GM12891 (cell line): ENCODE results near the gene ZCCHC24.
A peak's percentile ranks its signal among the peaks of the same experiment; 100 is the strongest.

Source experiments
- DNase-seq: peaks from one replicate; pipeline ENCODE4 v3.0.0; 2011; ENCODE audit warnings: low spot score; ENCODE audit not compliant: insufficient read length
- FAIRE-seq: peaks from 2 replicates; lab custom pipeline; 2011; peaks lifted over from hg19 to GRCh38; lab: Jason Lieb, UNC
- PAX5 ChIP-seq: IDR thresholded peaks from 2 replicates; pipeline ENCODE4 v1.6.1; 2011; ENCODE audit warnings: low read length, moderate library complexity, mild to moderate bottlenecking; ENCODE audit not compliant: insufficient read depth, severe bottlenecking
- POLR2A ChIP-seq: IDR thresholded peaks from 2 replicates; pipeline ENCODE4 v1.6.1; 2011; ENCODE audit warnings: low read depth, low read length, control low read depth
- POLR2AphosphoS5 ChIP-seq: IDR thresholded peaks from 2 replicates; pipeline ENCODE4 v1.6.1; 2011; ENCODE audit warnings: low read depth, low read length, control low read depth
- POU2F2 ChIP-seq: IDR thresholded peaks from 2 replicates; pipeline ENCODE4 v1.6.1; 2011; ENCODE audit warnings: low read depth, mild to moderate bottlenecking, control low read depth, low read length, moderate library complexity
- SPI1 ChIP-seq: IDR thresholded peaks from 2 replicates; pipeline ENCODE4 v1.6.1; 2011; ENCODE audit warnings: low read depth, low read length, control low read depth
- TAF1 ChIP-seq: IDR thresholded peaks from 2 replicates; pipeline ENCODE4 v1.6.1; 2011; ENCODE audit warnings: low read depth, low read length, control low read depth

ZCCHC24 gene

DNA sequence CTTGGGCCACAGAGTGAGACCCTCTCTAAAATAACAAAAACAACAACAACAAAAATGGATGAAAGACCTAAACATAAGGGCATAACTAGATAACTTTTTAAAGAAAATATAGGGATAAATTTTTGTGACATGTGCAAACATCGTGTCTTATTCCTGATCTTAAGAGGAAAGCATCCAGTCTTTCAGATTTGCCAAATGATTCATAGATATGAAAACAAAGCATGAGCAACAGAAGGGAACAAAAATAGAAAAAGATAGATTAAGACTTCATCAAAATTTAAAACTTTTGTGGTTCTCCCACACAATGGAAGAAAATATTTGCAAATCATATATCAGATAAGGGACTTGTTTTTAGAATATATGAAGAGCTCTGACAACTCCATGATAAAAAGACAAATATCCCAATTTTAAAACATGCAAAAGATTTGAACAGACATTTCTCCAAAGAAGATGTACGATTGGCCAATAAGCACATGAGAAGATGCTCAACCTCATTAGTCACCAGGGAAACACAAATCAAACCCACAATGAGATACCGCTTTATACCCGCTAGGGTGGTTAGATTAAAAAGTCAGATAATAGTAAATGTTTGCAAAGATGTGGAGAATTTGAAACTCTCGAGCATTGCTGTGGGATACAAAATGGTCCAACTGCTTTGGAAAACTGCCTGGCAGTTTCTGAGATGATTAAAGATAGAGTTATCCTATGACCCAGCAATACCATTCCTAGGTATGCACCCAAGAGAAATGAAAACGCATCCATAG lies 77.8 kb downstream of the ZCCHC24 start:
- TF ChIP-seq POLR2A, result no peak
- no peak for TF ChIP-seq POLR2AphosphoS5
- no peak for TF ChIP-seq SPI1
- no peak for TF ChIP-seq PAX5
- no peak for TF ChIP-seq POU2F2
- TF ChIP-seq TAF1, result no peak
- FAIRE-seq (no peak), DNase-seq (no peak)

DNA sequence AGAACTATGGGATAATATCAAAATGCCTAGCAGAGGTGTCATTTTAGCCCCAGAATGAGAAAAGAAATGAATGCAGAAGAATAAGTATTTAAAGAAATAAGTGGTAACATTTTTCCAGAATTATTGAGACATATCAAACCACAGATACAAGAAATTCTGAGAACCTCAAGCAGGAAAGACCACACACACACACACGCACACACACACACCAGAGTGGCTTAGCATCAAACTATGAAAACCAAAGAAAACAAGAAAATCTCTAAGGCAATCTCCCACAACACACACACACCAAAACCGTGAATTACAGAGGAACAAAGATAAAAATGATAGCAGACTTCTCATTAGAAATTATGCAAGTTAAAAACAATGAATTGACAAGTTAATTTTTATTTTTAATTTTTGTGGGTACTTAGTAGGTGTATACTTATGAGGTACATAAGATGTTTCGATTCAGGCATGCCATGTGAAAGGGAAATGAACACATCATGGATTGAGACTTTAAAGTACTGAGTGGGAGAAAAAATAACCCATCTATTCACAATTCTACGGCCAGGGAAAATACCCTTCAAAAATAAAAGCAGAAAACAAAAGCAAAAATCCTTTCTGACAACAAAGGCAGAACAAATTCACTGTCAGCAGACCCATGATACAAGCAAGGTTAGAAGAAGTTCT lies 83.6 kb downstream of the ZCCHC24 start:
- FAIRE-seq (no peak), DNase-seq (no peak)
- TF ChIP-seq TAF1, result no peak
- no peak for TF ChIP-seq POU2F2
- no peak for TF ChIP-seq SPI1
- no peak for TF ChIP-seq POLR2A
- no peak for TF ChIP-seq POLR2AphosphoS5
- no peak for TF ChIP-seq PAX5

DNA sequence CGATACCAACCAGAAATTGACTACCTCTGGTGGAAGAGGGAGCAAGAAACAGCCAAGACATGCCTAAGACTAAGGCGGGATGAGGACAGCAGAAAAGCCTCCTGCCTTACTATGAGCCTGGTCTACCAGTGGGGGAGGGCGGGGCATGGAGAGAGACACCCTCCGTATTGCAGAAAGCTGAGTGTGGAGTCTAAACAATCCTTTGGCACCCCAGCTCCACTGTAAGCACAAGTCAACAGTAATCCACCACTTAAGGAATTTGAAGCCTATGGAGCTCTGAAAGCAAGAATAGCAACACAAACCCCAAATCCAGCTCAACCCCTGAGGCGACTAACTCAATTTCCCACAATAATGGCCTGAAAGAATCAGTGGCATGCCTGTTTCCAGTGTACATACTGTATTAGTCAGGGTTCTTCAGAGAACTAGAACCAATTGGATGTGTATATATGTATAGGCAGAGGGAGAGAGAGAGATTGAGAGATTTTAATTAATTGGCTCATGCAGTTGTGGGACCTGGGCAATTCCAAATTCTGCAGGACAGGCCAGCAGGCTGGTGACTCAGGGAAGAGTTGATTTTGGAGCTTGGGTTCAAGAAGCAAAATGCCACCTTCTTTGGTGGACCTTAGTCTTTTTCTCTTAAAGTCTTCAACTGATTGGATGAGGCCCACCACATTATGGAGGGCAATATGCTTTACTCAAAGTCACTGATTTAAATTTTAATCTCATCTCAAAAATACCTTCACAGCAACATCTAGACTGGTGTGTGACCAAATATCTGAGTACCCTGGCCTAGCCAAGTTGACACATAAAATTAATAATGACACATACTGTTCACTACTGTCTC lies 84.7 kb downstream of the ZCCHC24 start:
- DNase-seq, result no peak
- TF ChIP-seq POLR2AphosphoS5 (no peak), POU2F2 (no peak), SPI1 (no peak), PAX5 (no peak), POLR2A (no peak), TAF1 (no peak)
- no peak for FAIRE-seq

DNA sequence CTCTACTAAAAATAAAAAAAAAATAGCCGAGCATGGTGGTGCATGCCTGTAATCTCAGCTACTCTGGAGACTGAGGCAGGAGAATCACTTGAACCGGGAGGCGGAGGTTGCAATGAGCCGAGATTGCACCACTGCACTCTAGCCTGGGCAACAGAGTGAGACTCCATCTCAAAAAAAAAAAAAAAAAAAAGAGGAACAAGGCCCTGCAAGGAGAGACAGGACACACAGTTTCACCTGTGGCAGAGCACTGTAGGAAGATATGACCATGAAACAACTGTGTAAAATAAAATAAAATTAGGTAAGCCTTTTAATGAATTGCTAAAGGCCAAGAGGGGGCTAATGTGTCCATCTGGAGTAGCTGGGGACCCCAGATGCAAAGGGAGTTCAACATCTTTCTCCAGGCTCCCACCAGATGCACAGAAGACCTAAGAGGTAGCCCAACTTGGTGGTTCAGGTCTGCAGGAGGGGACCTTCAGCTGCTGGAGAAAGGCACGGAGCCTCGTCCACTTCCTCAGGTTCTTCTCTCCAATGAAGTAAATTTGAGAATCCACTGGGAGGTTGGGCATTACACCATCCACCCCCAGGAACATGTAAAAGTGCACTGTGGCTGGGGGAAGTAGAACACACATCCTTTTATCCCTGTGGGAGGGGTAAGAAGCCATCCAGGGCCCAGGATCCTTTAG lies 85.5 kb downstream of the ZCCHC24 start:
- FAIRE-seq (no peak), DNase-seq (no peak)
- TF ChIP-seq TAF1 (no peak), POU2F2 (no peak), POLR2AphosphoS5 (no peak), PAX5 (no peak), POLR2A (no peak), SPI1 (no peak)

DNA sequence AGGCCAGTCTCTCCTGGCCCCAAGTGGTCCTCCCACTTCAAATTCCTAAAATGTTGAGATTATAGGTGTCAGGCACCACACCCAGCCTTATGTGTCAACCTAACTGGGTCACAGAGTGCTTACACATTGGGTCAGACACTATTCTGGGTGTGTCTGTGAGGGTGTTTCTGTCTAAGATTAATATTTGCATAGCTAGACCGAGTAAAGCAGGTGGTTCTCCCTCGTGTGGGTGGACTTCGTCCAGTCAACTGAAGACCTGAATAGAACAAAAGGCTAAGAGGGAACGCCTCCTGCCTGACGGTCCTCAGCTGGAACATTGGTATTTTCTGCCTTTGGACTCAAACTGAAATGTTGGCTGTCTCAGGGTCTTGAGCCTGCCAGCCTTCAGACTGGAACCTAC lies 86.6 kb downstream of the ZCCHC24 start:
- TF ChIP-seq SPI1 (no peak), PAX5 (no peak)
- DNase-seq (no peak), FAIRE-seq (peak; percentile 40)

DNA sequence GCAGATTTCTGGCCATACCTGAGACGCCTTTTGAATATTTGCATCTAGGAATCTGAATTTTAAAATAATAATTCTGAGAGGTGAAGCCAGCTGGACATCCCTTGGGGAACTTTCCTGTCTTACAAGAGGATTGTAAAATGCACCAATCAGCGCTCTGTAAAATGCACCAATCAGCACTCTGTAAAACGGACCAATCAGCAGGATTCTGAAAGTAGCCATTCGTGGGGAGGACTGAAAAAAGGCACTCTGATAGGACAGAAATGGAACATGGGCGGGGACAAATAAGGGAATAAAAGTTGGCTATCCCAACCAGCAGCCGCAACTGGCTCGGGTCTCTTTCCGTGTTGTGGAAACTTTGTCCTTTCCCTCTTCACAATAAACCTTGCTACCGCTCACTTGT lies 88.2 kb downstream of the ZCCHC24 start:
- TF ChIP-seq POLR2A (no peak), SPI1 (no peak), PAX5 (no peak), POLR2AphosphoS5 (no peak), TAF1 (no peak), POU2F2 (no peak)
- FAIRE-seq (no peak), DNase-seq (no peak)

DNA sequence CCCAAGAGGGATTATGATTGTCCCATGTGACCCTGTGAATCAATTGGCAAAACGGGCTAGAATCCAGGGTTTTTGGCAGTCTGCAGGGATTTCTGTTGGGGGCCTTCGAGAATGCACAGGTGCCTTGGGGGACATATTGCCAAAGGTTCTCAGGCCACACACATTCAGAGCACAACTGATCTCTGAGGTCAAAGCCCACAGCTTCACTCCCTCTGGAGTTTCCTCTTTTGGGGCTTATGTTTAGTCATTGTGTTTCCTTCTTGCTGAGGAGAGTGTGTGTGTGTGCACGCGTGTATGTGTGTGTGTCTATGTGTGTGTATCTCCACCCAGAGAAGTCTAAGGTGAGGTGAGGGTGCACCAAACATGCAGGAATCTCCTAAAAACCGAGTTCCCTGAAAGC lies 89.3 kb downstream of the ZCCHC24 start:
- TF ChIP-seq PAX5, result no peak
- TF ChIP-seq POLR2AphosphoS5, result peak; percentile 62; the same call in 1 of the 2 replicates

DNA sequence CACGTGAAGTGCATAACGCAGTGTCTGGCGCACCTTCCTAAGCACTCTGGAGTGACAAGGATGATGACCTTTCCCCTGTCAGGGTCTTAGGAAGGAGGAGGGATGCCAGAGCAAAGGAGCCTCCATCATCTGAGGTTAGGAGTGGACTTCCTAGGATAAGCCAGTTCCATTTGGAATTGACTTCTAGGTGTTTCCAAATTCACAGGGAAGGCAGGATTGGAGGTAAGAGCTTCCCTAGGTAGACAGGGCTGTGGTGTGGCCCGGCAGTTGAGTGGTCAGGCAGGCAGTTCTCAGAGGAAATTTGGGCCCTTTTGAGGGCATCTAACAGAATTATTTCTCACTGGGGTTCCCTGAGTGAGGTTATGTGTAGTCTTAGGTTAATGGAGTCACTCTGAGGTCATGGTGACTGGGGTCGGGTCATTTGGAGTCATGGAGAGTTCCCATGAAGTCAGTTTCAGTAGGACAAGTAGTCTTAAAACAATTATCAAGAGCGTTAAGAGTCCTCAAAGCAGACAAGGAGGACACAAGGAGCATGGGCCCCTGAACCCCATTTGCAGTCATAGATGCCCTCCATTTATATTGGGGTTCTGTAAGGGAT lies 89.9 kb downstream of the ZCCHC24 start:
- DNase-seq (no peak), FAIRE-seq (no peak)
- TF ChIP-seq POLR2AphosphoS5 (peak; percentile 70; the same call in 1 of the 2 replicates), SPI1 (no peak), POLR2A (peak; percentile 61; the same call in 1 of the 2 replicates)

More for the DNA sequence above, 89.3 kb downstream of the ZCCHC24 start:
- FAIRE-seq, result no peak
- no peak for DNase-seq

DNA sequence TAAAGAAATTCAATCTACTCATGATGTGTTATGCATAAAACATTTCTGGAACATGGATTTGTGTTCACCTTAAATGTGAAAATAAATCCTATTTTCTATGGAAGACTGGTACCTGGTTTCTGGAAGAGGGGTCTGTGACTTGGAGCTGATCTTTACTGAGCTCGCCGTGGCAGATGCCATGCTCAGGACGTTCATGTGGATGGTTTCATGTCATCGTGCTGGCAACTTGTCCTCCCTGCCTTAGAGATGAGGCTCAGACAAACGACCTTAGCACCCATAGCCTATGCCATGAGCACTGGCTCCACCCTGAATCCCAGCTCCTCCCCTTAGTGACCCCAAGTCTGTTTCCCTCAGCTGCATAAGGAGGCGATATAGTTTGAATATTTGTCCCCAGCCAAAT lies 90.8 kb downstream of the ZCCHC24 start:
- peak; percentile 58; the same call in 1 of the 2 replicates for TF ChIP-seq POLR2AphosphoS5
- TF ChIP-seq TAF1, result no peak
- no peak for DNase-seq
- FAIRE-seq, result no peak
